Measurements from ENCODE around the gene PRSS22.

PRSS22 gene

DNA sequence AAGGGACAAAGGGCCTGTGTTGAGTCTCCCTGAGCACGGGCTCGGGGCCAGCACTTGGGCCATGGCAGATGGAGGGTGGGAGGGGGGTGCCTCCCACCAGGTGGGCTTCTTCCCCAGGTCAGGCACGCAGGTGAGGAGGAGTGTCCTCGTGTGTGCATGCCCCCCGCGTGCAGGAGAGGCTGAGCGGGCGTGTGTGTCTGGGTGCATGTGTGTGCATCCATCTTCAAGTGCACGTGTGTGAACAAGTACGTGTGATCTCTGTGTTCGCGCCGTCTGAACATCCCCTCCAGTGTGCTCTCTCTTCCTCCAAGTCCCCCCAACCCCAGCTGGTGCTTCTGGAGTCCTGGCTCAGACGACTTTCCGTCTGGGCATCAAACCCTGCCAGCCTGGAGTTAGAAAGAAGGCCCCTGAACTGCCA lies 30.6 kb downstream of the PRSS22 start:
- no peak for DNase-seq (ENCODE audit: extremely low read depth, low read depth)
- TF ChIP-seq, protein P1, sequence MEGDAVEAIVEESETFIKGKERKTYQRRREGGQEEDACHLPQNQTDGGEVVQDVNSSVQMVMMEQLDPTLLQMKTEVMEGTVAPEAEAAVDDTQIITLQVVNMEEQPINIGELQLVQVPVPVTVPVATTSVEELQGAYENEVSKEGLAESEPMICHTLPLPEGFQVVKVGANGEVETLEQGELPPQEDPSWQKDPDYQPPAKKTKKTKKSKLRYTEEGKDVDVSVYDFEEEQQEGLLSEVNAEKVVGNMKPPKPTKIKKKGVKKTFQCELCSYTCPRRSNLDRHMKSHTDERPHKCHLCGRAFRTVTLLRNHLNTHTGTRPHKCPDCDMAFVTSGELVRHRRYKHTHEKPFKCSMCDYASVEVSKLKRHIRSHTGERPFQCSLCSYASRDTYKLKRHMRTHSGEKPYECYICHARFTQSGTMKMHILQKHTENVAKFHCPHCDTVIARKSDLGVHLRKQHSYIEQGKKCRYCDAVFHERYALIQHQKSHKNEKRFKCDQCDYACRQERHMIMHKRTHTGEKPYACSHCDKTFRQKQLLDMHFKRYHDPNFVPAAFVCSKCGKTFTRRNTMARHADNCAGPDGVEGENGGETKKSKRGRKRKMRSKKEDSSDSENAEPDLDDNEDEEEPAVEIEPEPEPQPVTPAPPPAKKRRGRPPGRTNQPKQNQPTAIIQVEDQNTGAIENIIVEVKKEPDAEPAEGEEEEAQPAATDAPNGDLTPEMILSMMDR (IDR thresholded peaks at IDR 0.05; ENCODE audit: low read depth, low read length), result no peak

DNA sequence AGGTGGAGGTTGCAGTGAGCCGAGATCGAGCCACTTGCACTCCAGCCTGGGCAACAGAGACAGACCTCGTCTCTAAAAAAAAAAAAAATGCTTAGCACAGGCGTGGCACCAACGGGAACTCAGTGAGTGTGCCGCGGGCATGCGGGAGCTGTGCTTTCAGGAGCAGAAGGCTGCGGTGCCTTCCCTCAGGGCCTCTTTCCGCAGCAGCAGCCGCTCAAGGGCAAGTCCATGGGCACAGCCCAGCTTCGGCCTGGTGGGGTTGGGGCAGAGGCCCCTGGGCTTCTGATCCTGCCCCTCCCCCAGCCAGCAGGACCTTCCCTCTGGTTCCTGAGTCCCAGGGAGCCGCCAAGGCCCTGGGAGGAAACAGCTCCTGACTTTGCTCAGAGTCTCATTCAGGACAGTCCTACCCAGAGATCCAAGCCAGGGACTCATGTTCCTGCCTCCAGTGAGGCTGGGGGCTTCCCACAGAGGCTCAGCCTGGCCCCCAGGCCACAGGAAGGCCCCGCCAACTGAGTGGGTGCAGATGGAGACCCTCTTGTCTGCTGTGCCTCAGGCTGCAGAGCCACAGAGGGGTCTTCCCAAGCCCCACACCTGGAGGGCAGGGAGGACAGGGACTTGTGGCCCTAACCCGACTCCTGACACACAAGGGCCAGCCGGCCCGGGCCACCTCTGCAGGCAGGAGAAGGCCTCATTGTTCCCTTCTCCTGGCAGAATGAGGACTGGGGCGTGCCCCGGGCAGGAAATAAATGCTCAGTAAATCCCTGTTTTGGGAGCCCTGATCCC lies 31.2 kb downstream of the PRSS22 start:
- TF ChIP-seq, protein P1 (IDR thresholded peaks at IDR 0.05; ENCODE audit: low read depth, low read length), result no peak
- no peak for DNase-seq (ENCODE audit: extremely low read depth, low read depth)

DNA sequence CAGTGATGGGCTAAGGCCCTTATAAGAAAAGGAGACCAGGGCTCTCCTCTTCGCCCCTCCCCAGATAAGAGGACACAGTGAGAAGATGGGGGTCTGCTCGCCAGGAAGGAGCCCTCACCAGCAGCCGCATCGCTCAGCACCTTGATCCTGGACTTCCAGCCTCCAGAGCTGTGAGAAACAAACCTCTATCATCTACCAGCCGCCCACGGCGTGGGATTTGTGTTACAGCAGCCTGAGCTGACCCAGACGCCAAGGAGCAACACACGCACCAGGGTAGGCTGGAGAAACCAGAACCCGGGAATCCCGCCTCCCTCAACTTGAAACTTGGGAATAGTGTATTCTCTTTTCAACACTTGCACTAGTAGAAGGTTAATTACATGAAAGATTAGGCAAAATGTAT lies 32.1 kb downstream of the PRSS22 start:
- DNase-seq (ENCODE audit: extremely low read depth, low read depth), result no peak
- TF ChIP-seq, protein P1 (IDR thresholded peaks at IDR 0.05; ENCODE audit: low read depth, low read length), result no peak

DNA sequence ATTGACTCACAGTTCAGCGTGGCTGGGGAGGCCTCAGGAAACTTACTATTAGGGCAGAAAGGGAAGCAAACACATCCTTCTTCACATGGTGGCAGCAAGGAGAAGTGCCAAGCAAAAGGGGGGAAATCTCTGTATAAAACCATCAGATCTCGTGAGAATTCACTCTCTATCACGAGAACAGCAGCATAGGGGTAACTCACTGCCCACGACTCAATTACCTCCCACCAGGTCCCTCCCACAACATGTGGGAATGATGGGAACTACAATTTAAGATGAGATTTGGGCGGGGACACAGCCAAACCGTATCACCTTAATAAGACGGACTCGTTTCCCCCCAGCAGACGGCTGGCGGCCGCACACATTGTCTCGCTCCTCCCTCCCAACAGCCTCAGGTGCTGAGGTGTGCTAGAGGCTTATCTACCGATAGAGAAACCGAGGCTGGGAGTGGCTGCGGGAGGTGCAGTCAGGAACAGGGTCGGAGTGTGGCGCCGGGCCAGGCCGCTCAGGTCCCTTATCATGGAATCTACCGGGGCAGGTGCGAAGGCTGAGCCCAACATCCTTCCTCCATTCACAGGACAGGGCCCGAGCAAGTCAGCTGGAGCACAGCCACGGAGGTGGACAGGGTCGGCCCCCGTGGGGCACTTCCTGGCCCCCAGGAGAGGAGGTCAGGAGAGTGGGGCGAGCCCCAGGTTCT lies 32.8 kb downstream of the PRSS22 start:
- TF ChIP-seq, protein P1 (IDR thresholded peaks at IDR 0.05; ENCODE audit: low read depth, low read length), result no peak
- no peak for DNase-seq (ENCODE audit: extremely low read depth, low read depth)

DNA sequence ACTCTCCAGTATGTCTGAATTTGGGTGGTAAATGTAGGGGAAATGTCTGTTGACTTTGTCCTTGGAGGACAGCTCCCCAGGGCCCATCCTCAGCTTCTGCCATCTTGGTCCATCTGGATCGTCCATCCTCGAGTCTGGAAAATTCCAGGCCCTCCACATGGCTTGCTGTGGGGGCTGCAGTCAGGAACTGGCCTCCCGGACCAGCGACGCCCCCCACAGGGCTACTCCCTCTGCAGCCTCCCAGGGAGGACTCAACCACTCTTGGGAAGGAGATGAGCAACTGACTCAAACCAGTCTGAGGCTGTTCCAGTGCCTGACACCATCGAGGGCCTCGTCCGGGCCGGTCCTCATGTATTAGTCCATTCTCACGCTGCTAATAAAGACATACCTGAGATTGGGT lies 33.3 kb downstream of the PRSS22 start:
- no peak for DNase-seq (ENCODE audit: extremely low read depth, low read depth)
- TF ChIP-seq, protein P1 (IDR thresholded peaks at IDR 0.05; ENCODE audit: low read depth, low read length), result no peak

DNA sequence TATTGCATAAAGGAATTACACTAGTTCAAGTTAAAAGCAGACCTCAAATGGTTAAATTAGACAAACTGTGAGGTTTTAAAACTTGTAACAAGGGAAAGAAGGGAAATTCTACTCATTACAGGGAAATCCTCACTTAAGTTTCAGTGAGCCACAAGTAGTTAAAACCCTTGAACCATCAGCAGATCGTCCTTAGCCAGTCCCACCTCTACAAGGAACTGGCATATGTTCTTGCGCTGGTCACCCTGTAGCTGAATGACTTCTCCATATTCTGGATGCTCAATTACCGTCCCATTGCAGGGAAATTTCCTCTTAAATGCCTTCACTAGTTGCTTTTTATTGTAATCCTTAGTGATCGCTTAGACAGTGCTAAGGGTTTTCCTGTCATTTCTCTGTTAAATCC lies 35.5 kb downstream of the PRSS22 start:
- TF ChIP-seq, protein P1 (IDR thresholded peaks at IDR 0.05; ENCODE audit: low read depth, low read length), result no peak
- no peak for DNase-seq (ENCODE audit: extremely low read depth, low read depth)

DNA sequence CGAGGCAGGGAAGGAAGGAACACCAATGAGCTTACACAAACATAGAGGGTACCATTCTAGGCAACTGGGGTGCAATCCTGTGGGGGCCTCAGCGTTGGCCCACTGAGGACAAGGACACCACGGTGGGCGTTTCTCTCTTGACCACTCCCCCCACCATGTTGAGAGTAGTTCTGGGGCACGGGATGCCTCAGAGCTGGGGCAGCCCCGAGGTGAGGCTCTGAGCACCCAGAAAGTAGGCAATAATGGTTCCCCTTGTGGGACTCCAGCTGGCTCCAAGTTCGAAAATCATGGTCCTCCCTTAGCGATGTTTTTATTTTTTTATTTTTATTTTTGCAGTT lies 35.8 kb downstream of the PRSS22 start:
- no peak for DNase-seq (ENCODE audit: extremely low read depth, low read depth)
- TF ChIP-seq, protein P1 (IDR thresholded peaks at IDR 0.05; ENCODE audit: low read depth, low read length), result no peak
